ENCODE data around the gene BID.

DNA sequence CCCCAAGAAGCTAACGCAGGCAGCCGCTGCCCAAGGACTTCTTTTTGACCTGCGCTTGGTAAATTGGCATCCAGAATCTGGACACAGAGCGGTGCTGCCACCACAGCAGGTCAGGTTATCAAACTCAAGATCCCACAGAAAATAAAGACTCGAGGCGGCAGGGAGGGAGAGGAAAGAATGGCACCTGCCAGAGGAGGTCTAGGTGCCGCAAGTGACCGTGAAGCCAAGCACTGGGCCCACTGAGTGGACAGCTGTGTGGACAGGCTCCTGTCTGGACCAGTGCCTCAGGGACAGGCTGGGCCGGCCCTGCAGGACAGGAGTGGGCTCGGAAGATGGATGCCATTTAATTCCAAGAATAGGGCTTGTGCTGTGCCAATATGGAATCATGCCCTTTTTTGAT lies 27.4 kb downstream of the BID start:
- TF ChIP-seq, protein P1, sequence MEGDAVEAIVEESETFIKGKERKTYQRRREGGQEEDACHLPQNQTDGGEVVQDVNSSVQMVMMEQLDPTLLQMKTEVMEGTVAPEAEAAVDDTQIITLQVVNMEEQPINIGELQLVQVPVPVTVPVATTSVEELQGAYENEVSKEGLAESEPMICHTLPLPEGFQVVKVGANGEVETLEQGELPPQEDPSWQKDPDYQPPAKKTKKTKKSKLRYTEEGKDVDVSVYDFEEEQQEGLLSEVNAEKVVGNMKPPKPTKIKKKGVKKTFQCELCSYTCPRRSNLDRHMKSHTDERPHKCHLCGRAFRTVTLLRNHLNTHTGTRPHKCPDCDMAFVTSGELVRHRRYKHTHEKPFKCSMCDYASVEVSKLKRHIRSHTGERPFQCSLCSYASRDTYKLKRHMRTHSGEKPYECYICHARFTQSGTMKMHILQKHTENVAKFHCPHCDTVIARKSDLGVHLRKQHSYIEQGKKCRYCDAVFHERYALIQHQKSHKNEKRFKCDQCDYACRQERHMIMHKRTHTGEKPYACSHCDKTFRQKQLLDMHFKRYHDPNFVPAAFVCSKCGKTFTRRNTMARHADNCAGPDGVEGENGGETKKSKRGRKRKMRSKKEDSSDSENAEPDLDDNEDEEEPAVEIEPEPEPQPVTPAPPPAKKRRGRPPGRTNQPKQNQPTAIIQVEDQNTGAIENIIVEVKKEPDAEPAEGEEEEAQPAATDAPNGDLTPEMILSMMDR (IDR thresholded peaks at IDR 0.05; ENCODE audit: insufficient read depth, low read depth, low read length), result no peak
- TF ChIP-seq EZH2 (IDR thresholded peaks at IDR 0.05; ENCODE audit: insufficient read depth, low read length), result no peak
